Measurements from ENCODE around the gene CNPY2. TPM values are rescaled to one million over a fixed set of nuclear protein-coding genes. Genes with fewer than 3 reads are reported as not detected.

The CNPY2 gene
- total and polyA plus RNA-seq, 2 of the 13 experiments (the other 11 are each of a cell fraction or from before 2014, with no cell fraction given): 285 to 356 TPM

DNA sequence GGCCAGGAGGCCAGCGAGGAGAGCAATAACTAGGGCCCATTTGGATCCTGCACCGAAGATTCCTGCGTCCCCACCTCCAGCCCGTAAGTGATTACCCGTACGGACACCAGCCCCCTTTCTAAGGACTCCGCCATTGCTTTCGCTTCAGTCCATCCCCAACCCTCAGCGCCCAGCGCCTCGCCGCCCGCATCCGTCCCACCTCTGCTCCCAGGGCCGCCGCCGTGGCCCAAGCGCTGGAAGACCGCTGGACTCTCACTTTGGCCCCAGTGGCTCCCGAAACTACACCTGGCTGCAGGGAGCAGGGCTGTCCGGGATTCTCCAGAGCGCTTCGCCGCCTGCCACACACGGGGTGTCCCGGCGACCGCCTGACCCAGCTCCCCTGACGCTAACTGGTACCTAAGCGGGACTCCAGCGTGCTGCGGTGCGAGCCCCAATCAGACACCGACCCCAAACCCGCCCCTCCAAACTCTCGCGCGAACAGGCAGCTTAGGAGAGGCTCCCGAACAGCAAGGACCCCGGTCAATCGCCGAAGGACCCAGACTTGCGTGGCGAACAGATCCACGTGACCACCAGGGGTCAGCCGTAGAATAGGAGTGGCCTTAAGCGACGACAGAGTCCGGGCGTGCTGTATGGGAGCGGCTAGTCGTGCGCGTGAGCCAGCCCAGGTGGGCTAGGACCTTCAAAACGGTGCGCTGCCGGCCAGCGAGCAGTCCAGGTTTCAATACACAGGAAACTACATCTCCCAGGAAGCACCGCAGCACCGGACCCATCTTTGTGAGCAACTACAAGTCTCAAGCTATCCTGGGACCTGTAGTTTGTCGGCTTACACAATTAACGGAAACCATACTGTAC is at the start of gene CNPY2 (continued):
- TF ChIP-seq ZNF30 (CRISPR knock-in tag; IDR thresholded peaks at IDR 0.05) (no peak), ARID2 (CRISPR knock-in tag; IDR thresholded peaks at IDR 0.05; ENCODE audit: borderline replicate concordance) (no peak), ZNF12 (CRISPR knock-in tag; IDR thresholded peaks at IDR 0.05) (no peak; the same call in 1 of the 2 replicates), MIER2 (CRISPR knock-in tag; IDR thresholded peaks at IDR 0.05) (peak; percentile 17; the same call in 1 of the 2 replicates), IRX3 (CRISPR knock-in tag; IDR thresholded peaks at IDR 0.05; ENCODE audit: borderline replicate concordance, low read depth) (peak; percentile 35; the same call in 1 of the 2 replicates), ZNF20 (CRISPR knock-in tag; IDR thresholded peaks at IDR 0.05) (no peak), TAF1 (CRISPR knock-in tag; IDR thresholded peaks at IDR 0.05) (peak; percentile 91), ZNF496 (CRISPR knock-in tag; IDR thresholded peaks at IDR 0.05; ENCODE audit: insufficient replicate concordance) (no peak), EED (CRISPR knock-in tag; IDR thresholded peaks at IDR 0.05) (no peak), PHF21A (CRISPR knock-in tag; IDR thresholded peaks at IDR 0.05) (peak; percentile 89), ZNF615 (CRISPR knock-in tag; IDR thresholded peaks at IDR 0.05; ENCODE audit: borderline replicate concordance) (no peak), ZBTB42 (CRISPR knock-in tag; IDR thresholded peaks at IDR 0.05) (0 out of 2 replicates have a peak, but pooled peaks have one; percentile 76), ZC3H13 (CRISPR knock-in tag; IDR thresholded peaks at IDR 0.05) (0 out of 2 replicates have a peak, but pooled peaks have one; percentile 47)
- TF ChIP-seq, protein P1, sequence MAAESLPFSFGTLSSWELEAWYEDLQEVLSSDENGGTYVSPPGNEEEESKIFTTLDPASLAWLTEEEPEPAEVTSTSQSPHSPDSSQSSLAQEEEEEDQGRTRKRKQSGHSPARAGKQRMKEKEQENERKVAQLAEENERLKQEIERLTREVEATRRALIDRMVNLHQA (CRISPR knock-in tag; IDR thresholded peaks at IDR 0.05): no peak
- TF ChIP-seq, protein P2, sequence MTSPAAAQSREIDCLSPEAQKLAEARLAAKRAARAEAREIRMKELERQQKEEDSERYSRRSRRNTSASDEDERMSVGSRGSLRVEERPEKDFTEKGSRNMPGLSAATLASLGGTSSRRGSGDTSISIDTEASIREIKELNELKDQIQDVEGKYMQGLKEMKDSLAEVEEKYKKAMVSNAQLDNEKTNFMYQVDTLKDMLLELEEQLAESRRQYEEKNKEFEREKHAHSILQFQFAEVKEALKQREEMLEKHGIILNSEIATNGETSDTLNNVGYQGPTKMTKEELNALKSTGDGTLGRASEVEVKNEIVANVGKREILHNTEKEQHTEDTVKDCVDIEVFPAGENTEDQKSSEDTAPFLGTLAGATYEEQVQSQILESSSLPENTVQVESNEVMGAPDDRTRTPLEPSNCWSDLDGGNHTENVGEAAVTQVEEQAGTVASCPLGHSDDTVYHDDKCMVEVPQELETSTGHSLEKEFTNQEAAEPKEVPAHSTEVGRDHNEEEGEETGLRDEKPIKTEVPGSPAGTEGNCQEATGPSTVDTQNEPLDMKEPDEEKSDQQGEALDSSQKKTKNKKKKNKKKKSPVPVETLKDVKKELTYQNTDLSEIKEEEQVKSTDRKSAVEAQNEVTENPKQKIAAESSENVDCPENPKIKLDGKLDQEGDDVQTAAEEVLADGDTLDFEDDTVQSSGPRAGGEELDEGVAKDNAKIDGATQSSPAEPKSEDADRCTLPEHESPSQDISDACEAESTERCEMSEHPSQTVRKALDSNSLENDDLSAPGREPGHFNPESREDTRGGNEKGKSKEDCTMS (CRISPR knock-in tag; conservative IDR thresholded peaks at IDR 0.05): no peak
- TF ChIP-seq, protein P3, sequence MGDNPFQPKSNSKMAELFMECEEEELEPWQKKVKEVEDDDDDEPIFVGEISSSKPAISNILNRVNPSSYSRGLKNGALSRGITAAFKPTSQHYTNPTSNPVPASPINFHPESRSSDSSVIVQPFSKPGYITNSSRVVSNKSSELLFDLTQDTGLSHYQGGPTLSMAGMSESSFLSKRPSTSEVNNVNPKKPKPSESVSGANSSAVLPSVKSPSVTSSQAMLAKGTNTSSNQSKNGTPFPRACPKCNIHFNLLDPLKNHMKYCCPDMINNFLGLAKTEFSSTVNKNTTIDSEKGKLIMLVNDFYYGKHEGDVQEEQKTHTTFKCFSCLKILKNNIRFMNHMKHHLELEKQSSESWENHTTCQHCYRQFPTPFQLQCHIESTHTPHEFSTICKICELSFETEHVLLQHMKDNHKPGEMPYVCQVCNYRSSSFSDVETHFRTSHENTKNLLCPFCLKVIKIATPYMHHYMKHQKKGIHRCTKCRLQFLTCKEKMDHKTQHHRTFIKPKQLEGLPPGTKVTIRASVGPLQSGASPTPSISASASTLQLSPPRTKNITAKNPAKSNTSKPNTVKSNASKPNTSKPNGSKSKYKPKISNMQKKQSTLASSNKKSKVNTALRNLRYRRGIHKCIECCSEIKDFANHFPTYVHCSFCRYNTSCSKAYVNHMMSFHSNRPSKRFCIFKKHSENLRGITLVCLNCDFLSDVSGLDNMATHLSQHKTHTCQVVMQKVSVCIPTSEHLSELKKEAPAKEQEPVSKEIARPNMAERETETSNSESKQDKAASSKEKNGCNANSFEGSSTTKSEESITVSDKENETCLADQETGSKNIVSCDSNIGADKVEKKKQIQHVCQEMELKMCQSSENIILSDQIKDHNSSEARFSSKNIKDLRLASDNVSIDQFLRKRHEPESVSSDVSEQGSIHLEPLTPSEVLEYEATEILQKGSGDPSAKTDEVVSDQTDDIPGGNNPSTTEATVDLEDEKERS (CRISPR knock-in tag; IDR thresholded peaks at IDR 0.05): no peak
- TF ChIP-seq, protein P4, sequence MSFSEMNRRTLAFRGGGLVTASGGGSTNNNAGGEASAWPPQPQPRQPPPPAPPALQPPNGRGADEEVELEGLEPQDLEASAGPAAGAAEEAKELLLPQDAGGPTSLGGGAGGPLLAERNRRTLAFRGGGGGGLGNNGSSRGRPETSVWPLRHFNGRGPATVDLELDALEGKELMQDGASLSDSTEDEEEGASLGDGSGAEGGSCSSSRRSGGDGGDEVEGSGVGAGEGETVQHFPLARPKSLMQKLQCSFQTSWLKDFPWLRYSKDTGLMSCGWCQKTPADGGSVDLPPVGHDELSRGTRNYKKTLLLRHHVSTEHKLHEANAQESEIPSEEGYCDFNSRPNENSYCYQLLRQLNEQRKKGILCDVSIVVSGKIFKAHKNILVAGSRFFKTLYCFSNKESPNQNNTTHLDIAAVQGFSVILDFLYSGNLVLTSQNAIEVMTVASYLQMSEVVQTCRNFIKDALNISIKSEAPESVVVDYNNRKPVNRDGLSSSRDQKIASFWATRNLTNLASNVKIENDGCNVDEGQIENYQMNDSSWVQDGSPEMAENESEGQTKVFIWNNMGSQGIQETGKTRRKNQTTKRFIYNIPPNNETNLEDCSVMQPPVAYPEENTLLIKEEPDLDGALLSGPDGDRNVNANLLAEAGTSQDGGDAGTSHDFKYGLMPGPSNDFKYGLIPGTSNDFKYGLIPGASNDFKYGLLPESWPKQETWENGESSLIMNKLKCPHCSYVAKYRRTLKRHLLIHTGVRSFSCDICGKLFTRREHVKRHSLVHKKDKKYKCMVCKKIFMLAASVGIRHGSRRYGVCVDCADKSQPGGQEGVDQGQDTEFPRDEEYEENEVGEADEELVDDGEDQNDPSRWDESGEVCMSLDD (CRISPR knock-in tag; IDR thresholded peaks at IDR 0.05; ENCODE audit: borderline replicate concordance): 0 out of 2 replicates have a peak, but pooled peaks have one; percentile 46
- TF ChIP-seq, protein P5, sequence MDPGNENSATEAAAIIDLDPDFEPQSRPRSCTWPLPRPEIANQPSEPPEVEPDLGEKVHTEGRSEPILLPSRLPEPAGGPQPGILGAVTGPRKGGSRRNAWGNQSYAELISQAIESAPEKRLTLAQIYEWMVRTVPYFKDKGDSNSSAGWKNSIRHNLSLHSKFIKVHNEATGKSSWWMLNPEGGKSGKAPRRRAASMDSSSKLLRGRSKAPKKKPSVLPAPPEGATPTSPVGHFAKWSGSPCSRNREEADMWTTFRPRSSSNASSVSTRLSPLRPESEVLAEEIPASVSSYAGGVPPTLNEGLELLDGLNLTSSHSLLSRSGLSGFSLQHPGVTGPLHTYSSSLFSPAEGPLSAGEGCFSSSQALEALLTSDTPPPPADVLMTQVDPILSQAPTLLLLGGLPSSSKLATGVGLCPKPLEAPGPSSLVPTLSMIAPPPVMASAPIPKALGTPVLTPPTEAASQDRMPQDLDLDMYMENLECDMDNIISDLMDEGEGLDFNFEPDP (CRISPR knock-in tag; conservative IDR thresholded peaks at IDR 0.05): no peak

All from HepG2 (cell line).